Activated naive CD4-positive, alpha-beta T cell treated with Interleukin-2 at 50 U/mL for 16 hours (primary cell): ENCODE measurements around the gene ATXN1.

Experiments used
- DNase-seq: peaks from one replicate; pipeline ENCODE4 v3.0.0-alpha.2; 2020

Gene ATXN1

GRCh38 chr6:16742116-16742515 is 19.1 kb downstream of the ATXN1 start:
- DNase-seq: no peak

- no peak for DNase-seq
Observed at GRCh38 chr6:16741112-16742016, 19.9 kb downstream of the ATXN1 start.

- DNase-seq: no peak
Observed at GRCh38 chr6:16740097-16740496, 21.2 kb downstream of the ATXN1 start.

GRCh38 chr6:16739329-16739801 is 21.9 kb downstream of the ATXN1 start:
- DNase-seq: no peak

GRCh38 chr6:16737925-16738324 is 23.3 kb downstream of the ATXN1 start:
- no peak for DNase-seq

- no peak for DNase-seq
Observed at GRCh38 chr6:16736856-16737775, 24.1 kb downstream of the ATXN1 start.

GRCh38 chr6:16735014-16735413 is 26.2 kb downstream of the ATXN1 start:
- DNase-seq: no peak

GRCh38 chr6:16733085-16733484 is 28.2 kb downstream of the ATXN1 start:
- DNase-seq: no peak

- peak; percentile 56 for DNase-seq
Observed at GRCh38 chr6:16731478-16732051, 29.7 kb downstream of the ATXN1 start.

- DNase-seq: no peak
Observed at GRCh38 chr6:16730738-16731477, 30.4 kb downstream of the ATXN1 start.

- DNase-seq: no peak
Observed at GRCh38 chr6:16729744-16730143, 31.5 kb downstream of the ATXN1 start.

- no peak for DNase-seq
Observed at GRCh38 chr6:16729183-16729691, 32.0 kb downstream of the ATXN1 start.

- DNase-seq: no peak
Observed at GRCh38 chr6:16728513-16729182, 32.6 kb downstream of the ATXN1 start.

GRCh38 chr6:16727996-16728395 is 33.3 kb downstream of the ATXN1 start:
- no peak for DNase-seq

- no peak for DNase-seq
Observed at GRCh38 chr6:16725145-16725864, 36.0 kb downstream of the ATXN1 start.

GRCh38 chr6:16723826-16724225 is 37.4 kb downstream of the ATXN1 start:
- no peak for DNase-seq

GRCh38 chr6:16723402-16723801 is 37.9 kb downstream of the ATXN1 start:
- no peak for DNase-seq

- DNase-seq: no peak
Observed at GRCh38 chr6:16722630-16723029, 38.6 kb downstream of the ATXN1 start.

- DNase-seq: no peak
Observed at GRCh38 chr6:16721977-16722376, 39.3 kb downstream of the ATXN1 start.

- no peak for DNase-seq
Observed at GRCh38 chr6:16720861-16721260, 40.4 kb downstream of the ATXN1 start.

- DNase-seq: no peak
Observed at GRCh38 chr6:16719488-16719887, 41.8 kb downstream of the ATXN1 start.
